Measurements from ENCODE around the gene GSK3B.

- TF ChIP-seq CTCF (IDR thresholded peaks at IDR 0.05) (no peak), EP300 (IDR thresholded peaks at IDR 0.05) (no peak), POLR2AphosphoS5 (IDR thresholded peaks at IDR 0.05) (no peak)
Observed at GRCh38 chr3:119790369-119790768, 303.9 kb downstream of the GSK3B start.

All from stomach (tissue), 4 donors.